OCI-M1 (cell line): Measurements from ENCODE around the gene PRSS50.

Experiments used
- DNase-seq: peaks from one replicate; lab custom pipeline; 2025; lab: John Stamatoyannopoulos, UW

The PRSS50 gene

DNA sequence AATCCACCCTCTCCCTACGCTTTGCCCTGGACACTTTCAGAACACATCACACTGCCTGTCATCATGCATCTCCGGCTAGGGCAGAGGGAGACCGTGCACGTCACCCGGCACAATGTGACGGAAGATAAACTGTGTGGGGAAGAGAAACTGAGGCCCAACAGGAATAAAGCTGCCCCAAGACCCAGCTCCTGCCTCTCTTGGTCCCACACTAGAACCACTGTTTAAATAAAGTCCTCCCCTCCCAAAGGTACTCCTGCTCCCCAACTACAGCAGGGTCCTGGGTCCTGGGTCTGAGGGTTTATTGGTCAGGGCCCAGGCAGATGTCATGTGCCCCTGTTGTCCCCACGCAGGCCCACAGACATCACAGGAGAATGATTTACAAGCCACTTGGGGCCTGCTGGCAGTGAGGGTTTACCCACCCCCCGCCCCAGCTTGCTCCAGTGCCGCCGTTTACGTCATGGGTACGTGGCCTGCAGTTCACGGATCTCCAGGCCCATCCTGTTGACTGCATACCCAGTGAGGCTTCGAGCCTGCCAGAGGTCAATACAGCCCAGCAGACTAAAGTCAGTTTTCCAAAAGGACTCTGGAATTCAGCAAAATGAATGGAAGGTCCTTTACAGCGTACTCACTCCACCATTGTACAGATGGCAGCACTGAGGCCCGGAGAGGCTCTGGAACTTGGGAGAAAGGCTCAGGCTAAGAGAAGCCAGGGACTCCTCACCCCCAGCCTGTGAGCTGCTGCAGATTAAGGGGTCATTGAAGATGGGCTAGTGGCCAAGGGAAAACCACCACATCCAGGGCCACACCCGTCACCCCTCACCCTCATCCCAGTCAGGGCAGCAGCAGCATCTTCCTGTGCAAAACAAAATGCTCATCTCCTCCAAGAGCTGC lies 47.4 kb downstream of the PRSS50 start:
- no peak for DNase-seq

DNA sequence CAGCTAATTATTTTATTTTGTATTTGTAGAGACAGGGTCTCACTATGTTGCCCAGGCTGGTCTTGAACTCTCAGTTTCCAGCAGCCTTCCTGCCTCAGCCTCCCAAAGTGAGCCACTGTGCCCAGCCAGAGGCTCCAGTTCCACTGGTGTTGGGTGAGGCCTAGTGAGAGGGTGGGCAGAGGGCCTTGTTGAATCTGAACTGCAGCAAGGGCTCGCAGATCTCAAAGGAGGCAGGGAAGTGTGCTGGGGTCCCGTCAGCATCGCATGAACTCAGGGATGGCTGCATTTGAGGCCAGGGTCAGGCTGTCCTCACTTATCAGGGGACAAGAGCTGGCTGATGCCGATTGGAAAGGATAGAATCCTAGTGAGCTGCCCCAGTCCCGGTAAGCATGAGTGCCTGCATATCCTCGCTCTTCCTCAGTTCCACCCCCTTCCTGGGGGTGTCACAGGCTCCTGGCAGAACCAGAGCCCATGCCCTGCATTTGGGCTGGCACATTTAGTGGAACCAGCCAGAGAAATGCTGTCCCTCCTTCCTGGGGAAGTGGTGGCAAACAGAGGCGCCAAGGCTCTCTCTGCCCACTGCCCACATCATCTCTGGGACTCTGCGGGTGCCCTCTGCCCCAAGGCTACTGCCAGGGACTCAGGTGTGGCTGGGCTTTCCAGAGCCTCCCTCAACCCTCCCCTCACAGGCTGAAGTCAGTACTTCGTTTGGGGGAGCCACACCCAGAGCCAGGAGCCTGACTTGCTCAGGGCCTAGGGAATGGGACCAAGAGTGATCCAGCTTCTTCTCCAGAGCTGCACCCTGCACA lies 48.3 kb downstream of the PRSS50 start:
- no peak for DNase-seq

GRCh38 chr3:46668591-46668990 lies 49.1 kb downstream of the PRSS50 start:
- DNase-seq: no peak

DNA sequence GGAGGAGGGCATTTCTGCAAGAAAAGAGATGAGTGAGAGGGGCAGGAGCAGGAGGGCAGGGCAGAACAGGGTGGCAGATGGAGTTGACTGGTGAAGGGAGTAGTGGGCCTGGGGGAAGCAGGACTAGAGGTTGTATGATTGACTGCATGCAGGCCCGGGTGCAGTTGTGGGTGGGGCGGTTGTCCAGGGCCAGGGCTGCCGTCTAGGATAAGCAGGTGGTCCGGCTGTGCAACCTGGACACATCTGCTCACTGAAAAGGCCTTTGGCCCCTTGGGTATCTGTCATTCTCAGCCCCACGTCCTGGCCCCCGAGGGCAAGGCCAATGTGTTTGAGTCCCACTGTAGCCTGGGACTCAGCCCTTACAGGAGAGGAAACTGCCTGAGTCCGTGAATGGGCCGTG lies 49.6 kb downstream of the PRSS50 start:
- no peak for DNase-seq

DNA sequence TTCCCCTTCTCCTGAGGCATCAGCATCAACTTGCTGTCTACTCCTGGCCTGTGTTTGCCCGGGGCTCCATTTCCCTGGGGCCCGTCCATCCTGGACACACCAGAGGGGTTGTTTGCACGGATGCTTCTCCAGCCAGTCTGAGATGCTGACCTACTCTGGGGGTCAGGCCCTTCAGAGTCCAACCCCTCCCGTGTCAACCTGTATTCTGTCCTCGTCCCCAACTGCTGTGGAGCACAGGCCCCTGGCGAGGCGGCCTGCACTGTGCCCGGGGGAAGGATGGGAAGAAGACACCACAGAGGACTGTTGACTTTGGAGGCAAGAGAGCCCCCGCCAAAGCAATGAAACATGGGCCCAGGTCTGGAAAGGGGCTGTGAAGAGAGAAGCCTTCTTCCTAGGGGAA lies 50.0 kb downstream of the PRSS50 start:
- DNase-seq: no peak

- DNase-seq: no peak
Measured at GRCh38 chr3:46667061-46667621, 50.5 kb downstream of the PRSS50 start.

DNA sequence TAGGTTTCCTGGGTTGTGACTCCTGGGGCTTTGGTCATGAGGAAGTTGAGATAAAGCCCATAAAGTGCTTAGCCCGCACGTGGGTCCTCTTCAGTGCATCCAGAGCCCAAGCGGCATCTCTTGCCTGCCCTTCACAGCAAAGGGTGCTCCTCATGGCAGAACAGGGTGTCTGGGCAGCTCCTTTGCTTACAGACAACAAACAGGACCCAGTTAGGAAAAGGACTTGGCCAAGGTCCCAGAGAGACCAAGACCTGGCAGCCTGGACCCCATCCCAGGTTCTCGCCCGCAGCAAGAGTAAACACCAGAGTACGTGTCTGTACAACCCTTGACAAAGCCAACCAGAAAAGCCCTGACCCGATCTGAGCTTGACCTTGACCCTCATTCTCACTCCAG lies 51.2 kb downstream of the PRSS50 start:
- DNase-seq: no peak

DNA sequence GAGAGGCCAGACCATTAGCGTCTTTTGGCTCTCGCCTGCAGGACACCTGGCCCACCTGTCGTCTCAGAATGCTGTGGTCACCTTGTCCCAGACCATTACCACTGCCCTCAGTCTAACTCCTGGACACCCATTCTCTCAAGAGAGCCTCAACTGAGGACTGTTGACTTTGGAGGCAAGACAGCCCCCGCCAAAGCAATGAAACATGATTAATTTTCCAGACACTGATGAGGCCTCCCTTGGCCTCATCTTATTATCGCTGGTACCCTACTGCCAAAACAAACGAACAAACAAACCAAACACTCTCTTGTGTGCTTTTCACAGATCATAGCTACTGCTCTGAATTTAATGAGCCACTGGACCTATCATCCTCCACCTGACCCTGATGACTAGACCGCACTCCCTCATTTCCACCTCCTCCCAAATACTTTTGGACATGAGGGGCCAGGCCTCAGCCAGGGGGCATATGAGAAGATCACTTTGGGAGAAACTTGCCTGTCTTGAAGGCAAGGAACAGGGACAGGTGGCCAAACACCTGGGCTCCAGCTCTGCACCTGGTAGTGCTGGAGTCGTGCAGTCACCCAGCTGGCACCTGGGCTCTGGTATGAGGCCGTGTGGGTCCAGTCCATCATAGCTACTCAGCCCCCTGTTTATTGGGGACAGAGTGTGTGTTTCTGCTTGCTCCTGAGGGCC lies 51.8 kb downstream of the PRSS50 start:
- no peak for DNase-seq

DNA sequence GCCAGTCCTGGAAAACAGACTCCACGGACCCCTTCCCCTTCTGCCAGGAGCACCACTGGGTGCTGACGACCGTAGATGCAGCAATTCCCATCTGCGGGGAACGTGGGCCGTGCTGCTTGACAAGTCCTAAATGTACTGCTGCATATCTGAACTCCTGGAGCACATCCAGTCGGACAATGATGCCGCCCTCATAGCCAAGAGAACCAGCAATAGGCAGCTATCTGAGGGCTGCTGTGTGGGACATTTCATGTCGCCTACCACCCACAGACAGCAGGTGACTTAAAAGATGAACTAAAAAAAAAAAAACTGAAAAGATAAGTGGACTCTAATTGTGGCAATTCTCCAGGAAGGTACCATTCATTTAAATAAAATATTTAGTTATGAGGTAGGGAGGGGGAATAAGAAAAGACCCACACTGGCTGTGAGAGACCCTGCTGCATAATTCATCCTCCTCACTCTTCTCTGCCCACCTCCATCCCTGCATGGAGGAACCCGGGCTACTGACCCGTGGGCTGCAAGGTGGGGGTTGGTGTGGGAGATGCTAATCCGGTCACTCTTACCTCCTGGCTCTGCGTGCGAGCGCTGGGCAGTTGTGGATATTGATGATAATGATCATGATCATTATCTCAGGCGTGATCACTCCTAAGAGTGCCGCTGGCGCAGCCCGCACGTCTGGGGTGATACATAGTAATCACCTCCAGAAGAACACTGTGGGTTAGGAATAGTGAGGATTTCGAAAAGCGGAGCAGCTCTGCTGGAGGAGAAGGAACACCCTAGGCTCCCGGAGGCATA lies 52.5 kb downstream of the PRSS50 start:
- no peak for DNase-seq

DNA sequence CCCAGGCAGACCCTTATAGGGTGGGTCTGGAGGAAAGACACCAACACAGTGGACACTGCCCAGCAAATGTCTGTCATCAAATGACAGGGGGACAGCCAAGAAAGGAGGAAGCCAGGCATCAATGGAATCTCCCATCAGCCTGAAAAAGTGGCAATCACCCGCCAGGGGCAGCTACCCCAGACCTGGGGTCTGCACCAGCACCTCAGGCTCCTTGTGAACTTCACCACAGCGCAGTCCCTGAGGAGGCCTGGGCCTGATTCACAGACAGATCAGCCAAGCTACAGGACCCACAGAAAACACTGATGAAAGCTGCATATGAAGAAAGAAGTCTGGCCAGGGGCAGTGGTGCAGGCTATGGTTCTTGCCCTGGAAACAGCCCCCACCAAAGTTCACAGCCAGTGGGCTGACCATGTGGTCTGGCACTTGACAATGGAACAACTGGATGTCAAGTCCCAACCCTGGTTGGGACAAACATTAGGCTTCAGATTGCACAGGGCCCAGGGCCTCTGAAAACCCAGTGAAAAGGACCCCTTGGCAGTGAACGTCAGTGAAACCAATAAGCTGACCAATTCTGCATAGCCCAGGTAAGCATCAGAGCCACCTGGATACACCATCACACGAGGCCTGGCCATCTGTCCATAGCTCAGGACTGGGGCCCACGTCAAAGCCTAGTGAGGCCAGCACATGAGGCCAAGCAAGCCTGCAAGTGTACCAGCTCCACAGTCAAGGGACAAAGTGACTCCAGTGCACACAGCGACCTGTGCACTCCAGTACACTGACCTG lies 53.3 kb downstream of the PRSS50 start:
- no peak for DNase-seq

- no peak for DNase-seq
Measured at GRCh38 chr3:46663591-46664135, 54.0 kb downstream of the PRSS50 start.

DNA sequence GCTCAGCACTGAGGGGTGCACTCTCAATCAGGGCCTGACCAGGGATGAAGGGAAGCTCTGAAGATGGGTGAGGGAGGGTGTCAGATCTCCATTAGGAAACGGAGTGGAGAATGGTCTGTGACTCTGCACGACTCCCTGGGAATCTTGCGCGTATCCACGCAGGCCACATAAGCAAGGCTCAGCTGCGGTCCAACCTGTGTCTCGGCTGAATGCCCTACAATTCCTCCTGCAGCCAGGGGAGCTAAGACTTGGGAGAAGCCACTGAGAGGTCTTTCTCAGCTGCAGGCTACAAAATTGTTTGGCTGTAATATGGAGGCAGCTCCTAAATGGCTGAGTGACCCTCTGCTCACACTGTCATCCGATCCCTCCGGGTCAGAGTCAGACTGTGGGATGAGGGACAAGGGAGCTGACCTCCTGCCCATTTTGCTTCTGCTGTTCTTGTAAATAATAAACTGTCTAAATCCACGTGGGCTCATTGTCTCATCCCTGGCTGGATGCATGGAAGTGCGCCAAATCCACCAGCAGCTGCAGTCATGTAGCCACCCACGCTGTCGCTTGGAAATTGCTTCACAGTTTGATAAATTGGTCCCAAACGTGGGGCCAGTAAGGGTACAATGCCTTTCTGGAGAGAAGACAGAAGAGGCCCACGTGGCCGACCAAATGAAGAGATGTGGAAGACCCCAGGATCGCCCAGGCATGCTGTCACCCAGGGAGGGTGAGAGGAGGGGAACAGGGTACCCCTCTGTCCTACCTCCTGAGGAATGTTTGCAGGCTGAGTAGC lies 54.7 kb downstream of the PRSS50 start:
- DNase-seq: no peak
